Measurements from ENCODE around the gene OLR1.
"Not testable (repeated sequence)": the region's sequence is repeated elsewhere in the genome, so short reads cannot be mapped to it uniquely, and the experiment has no call there.

Gene OLR1

GRCh38 chr12:10190558-10191388 lies 18.8 kb upstream of the OLR1 start:
- DNase-seq: no peak

DNA sequence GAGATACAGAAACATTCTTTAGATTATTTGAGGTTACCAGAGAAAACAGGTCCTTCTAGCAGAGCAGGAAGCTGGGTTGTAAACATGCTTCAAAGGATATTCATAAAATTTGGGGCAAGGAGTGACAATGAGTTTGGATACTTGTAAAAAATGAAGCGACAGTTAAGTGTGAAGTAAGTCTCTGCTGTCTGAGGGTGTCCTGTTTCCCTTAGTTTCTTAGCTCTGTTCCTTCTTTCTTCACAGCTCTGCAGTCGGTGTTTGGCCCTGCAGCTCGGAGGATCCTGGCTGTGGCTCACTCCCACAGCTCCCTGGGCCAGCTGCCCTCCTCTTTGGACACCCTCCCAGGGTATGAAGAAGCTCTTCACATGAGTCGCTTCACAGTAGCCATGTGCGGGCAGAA lies 17.7 kb upstream of the OLR1 start:
- DNase-seq: no peak

- not testable (repeated sequence) for DNase-seq
Observed at GRCh38 chr12:10186958-10187357, 15.0 kb upstream of the OLR1 start.

DNA sequence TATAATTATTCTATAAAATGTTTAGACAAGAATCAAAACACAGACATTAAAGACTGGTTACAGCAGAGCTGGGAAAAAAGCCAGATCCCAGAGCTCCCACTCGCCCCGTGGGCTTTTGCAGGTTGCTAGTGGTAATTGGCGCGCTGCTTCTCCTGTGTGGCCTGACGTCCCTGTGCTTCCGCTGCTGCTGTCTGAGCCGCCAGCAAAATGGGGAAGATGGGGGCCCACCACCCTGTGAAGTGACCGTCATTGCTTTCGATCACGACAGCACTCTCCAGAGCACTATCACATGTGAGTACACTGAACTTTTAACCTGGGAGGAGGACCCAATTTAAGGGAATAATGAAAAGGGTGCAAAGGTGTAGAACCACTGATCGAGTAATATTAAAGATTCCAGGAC lies 14.4 kb upstream of the OLR1 start:
- DNase-seq: no peak

GRCh38 chr12:10184261-10184843 lies 12.4 kb upstream of the OLR1 start:
- no peak for DNase-seq

- no peak for DNase-seq
Observed at GRCh38 chr12:10182354-10183049, 10.6 kb upstream of the OLR1 start.

GRCh38 chr12:10179776-10180181 lies 7.8 kb upstream of the OLR1 start:
- no peak for DNase-seq

- DNase-seq: no peak
Observed at GRCh38 chr12:10178821-10179220, 6.9 kb upstream of the OLR1 start, which contains the start of gene TMEM52B. Gene TMEM52B, plus strand, starts transcription at chr12:10179032. Its CDS starts 543 bp downstream, at chr12:10179575.

DNA sequence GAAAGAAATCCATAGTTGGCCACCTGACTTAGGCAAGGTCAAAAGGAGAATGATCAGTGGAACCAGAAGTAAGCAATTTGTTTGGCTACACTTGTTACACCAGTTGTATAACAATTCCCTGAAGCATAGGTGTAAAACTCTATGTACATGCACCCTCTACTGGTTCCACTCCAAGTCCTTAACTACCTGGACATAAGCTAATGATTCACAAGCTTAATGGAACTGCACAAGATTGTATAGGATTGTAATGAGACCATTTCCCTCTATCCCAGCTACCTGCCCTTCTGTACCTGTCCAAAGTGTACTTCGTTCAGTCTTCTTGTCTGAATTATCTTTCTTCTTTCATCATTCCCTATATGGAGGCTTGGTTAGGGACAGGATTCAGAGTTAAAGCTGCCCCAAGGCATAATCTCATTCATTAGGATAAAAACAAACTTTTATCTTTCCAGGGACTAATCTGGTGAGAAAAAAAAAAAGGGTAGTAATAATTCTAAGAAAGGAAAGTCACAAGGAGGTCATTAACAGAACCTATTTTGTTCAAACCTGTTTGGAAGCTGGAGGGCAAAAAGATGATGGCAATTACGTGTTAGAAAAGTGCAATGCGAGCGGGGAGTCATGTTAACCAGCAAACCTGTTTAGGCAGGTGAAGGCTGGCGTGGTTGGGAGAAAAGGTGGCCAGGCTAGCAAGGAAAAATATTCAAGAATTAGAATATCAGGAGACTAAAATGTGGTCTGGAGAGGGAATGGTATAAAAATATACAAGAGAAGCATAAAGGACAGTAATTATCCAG lies 4.1 kb upstream of the OLR1 start:
- no peak for DNase-seq

DNA sequence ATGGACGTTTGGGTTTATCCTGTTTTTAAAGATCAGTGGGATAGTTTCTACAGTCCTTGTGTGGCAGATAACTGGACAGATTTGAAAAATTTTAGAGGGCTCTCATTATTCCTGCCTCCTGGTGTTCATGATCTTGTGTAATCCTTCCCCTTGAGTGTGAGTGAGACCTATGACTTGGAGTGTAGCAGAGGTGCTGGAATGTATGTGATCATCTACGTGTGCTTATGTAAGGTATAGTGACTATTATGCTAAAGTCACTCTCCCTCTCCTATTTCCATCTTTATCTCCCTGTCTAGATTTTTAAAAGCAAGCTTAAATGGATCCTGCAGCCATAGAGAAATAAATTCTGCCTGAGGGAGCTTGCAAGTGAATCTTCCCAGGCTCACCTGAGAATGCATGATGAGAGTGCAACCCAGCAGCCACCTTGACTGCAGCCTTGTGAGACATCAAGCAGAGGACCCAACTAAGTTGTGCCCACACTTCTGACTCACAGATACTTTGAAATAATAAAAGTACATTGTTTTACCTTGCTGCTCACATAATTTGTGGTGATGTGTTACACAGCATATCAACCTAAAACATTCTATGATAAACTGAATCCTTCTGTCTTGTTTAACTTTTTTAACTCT lies 3.2 kb upstream of the OLR1 start:
- DNase-seq: no peak

- DNase-seq: no peak
Observed at GRCh38 chr12:10170216-10170615, 1.7 kb downstream of the OLR1 start.

DNA sequence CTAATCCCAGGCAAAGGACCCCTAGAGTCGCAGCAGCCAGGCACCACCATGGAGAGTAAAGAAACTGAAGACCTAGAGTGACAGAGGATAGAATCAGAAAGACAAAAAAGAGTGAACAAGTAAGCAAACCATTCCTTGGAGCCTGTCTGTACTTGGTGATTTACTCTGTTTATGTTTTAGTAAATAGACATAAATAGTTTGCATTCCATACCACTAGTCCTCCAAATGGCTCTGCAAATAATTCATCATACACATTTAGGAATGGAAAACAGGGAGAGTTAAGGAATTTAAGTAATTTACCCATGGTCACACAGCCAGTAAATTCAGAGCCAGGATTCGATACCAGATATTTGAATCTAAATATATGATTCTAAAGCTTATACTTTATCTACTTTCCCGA lies 2.8 kb downstream of the OLR1 start:
- DNase-seq: no peak

DNA sequence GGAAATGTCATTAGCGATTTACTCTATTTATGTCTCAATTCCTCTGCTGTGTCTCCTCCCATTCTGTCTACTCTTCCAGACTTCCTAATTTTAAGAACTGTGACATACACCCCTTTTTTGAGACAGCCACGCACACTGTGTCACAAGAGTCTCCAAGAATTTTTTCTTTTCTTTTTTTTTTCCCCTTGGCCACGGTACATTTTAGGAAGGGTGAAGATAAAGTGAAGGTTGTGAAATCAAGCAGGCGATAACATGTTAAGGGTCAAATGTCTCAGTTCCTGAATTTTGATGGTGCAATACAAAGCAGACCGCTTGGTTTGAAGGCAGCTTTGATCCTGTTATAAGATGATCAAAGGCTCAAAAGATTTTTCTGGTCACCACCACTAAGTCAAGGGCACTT lies 4.3 kb downstream of the OLR1 start:
- DNase-seq: no peak

DNA sequence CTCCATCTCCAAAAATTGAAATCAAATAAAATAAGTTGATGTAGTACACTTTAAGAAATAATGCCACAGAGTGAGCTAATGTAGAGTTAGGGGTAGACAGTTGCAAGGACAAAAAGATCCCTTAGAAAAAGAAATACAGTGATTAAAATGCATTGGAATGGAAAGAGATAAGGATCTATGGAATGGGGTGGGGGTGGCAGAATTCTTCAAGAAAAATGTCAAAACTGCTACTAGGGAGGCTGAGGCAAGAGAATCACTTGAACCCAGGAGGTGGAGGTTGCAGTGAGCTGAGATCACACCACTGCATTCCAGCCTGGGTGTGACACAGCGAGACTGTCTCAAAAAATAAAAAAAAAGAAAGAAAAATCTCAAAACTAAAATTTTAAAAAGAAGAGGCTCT lies 6.5 kb downstream of the OLR1 start:
- DNase-seq: no peak

- no peak for DNase-seq
Observed at GRCh38 chr12:10163084-10163483, 8.8 kb downstream of the OLR1 start.

- no peak for DNase-seq
Observed at GRCh38 chr12:10160617-10161385, 11.1 kb downstream of the OLR1 start.

- DNase-seq: no peak
Observed at GRCh38 chr12:10159280-10159679, 12.7 kb downstream of the OLR1 start.

GRCh38 chr12:10158406-10158805 lies 13.5 kb downstream of the OLR1 start:
- DNase-seq: no peak

- DNase-seq: no peak
Observed at GRCh38 chr12:10155966-10156365, 16.0 kb downstream of the OLR1 start.

- DNase-seq: no peak
Observed at GRCh38 chr12:10154145-10154496, 17.8 kb downstream of the OLR1 start.

GRCh38 chr12:10153271-10154144 lies 18.4 kb downstream of the OLR1 start:
- DNase-seq: peak; percentile 83
